ENCODE results near the gene ANKDD1A.

DNA sequence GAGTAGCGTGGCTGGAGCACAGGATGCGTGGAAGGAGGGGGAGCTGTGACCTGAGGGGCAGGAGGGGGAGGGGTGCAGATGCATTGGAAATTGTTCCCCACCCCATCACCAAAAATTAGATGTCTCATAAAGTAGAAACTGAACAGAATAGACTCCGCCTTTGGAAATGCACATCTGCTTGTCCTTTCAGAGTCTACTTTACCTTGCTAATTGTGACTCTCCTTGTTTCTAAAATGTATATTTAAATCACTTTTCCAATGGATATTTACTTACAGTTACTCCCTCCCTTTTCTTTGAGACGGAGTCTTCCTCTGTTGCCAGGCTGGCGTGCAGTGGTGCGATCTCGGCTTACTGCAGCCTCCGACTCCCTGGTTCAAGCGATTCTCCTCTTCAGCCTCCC is 47.4 kb downstream of the ANKDD1A start:
- TF ChIP-seq, protein P1, sequence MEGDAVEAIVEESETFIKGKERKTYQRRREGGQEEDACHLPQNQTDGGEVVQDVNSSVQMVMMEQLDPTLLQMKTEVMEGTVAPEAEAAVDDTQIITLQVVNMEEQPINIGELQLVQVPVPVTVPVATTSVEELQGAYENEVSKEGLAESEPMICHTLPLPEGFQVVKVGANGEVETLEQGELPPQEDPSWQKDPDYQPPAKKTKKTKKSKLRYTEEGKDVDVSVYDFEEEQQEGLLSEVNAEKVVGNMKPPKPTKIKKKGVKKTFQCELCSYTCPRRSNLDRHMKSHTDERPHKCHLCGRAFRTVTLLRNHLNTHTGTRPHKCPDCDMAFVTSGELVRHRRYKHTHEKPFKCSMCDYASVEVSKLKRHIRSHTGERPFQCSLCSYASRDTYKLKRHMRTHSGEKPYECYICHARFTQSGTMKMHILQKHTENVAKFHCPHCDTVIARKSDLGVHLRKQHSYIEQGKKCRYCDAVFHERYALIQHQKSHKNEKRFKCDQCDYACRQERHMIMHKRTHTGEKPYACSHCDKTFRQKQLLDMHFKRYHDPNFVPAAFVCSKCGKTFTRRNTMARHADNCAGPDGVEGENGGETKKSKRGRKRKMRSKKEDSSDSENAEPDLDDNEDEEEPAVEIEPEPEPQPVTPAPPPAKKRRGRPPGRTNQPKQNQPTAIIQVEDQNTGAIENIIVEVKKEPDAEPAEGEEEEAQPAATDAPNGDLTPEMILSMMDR (IDR thresholded peaks at IDR 0.05; ENCODE audit: poor library complexity) = no peak
- no peak for TF ChIP-seq EZH2 (IDR thresholded peaks at IDR 0.05; ENCODE audit: borderline replicate concordance)

Measured in hepatocyte (in vitro differentiated cells).